GM23338 (cell line): ENCODE results near the gene RIMS3. TPM values are rescaled to one million over a fixed set of nuclear protein-coding genes. Genes with fewer than 3 reads are reported as not detected.

Source experiments
- ATAC-seq: fragments of 200-7000 bp; cut with Tn5 transposase; 3 replicates; pipeline ENCODE4 v1.9.1; 2020
- DNase-seq: peaks from one replicate; pipeline ENCODE4 v3.0.0-alpha.2; 2015; ENCODE audit warnings: low spot score
- H2AFZ ChIP-seq: fragments of 200-600 bp; sonication (generic); 2 replicates; pipeline ENCODE4 v1.8.0; 2016; ENCODE audit warnings: antibody characterized with exemption, mild to moderate bottlenecking, moderate library complexity
- H3F3A ChIP-seq: fragments of 200-600 bp; sonication (generic); replicated peaks from 2 replicates; pipeline ENCODE4 v1.8.0; 2017; ENCODE audit warnings: antibody characterized with exemption, mixed run types, low read depth
- H3K27ac ChIP-seq: fragments of 200-600 bp; sonication (generic); 2 replicates; pipeline ENCODE4 v1.6.1; 2016; ENCODE audit warnings: low read depth
- H3K27me3 ChIP-seq: fragments of 200-600 bp; sonication (generic); 2 replicates; pipeline ENCODE4 v1.8.0; 2016; ENCODE audit warnings: mild to moderate bottlenecking, mixed run types, moderate library complexity; ENCODE audit not compliant: insufficient read depth
- H3K36me3 ChIP-seq: fragments of 200-600 bp; sonication (generic); 2 replicates; pipeline ENCODE4 v1.8.0; 2016; ENCODE audit warnings: mild to moderate bottlenecking; ENCODE audit not compliant: insufficient read depth
- H3K4me1 ChIP-seq: fragments of 200-600 bp; sonication (generic); 2 replicates; pipeline ENCODE4 v1.8.0; 2016; ENCODE audit warnings: mild to moderate bottlenecking, moderate library complexity; ENCODE audit not compliant: insufficient read depth
- H3K4me2 ChIP-seq: fragments of 200-600 bp; sonication (generic); 2 replicates; pipeline ENCODE4 v1.7.1; 2017; ENCODE audit warnings: mixed run types
- H3K4me3 ChIP-seq: fragments of 200-600 bp; sonication (generic); 2 replicates; pipeline ENCODE4 v1.6.1; 2016; ENCODE audit warnings: mixed run types
- H3K79me2 ChIP-seq: fragments of 200-600 bp; sonication (generic); replicated peaks from 2 replicates; pipeline ENCODE4 v1.8.0; 2017; ENCODE audit warnings: mild to moderate bottlenecking; ENCODE audit not compliant: insufficient read depth
- H3K9me2 ChIP-seq: fragments of 200-600 bp; sonication (generic); 2 replicates; pipeline ENCODE4 v1.8.0; 2017; ENCODE audit not compliant: insufficient read depth
- H4K20me1 ChIP-seq: fragments of 200-600 bp; sonication (generic); replicated peaks from 2 replicates; pipeline ENCODE4 v1.8.0; 2017; ENCODE audit warnings: mild to moderate bottlenecking; ENCODE audit not compliant: insufficient read depth
- H3K27ac Mint-ChIP-seq: 2 replicates; pipeline ENCODE4 v1.8.0; 2020; ENCODE audit warnings: inconsistent platforms, mild to moderate bottlenecking, moderate library complexity, mixed read lengths
- H3K27me3 Mint-ChIP-seq: 3 replicates; pipeline ENCODE4 v1.8.0; 2022; ENCODE audit warnings: low read depth, mild to moderate bottlenecking, moderate library complexity, mixed read lengths, inconsistent platforms; ENCODE audit not compliant: insufficient read depth, poor library complexity
- H3K36me3 Mint-ChIP-seq: 3 replicates; pipeline ENCODE4 v1.8.0; 2021; ENCODE audit warnings: low read depth, mild to moderate bottlenecking, inconsistent platforms, moderate library complexity, mixed read lengths
- H3K4me1 Mint-ChIP-seq: 3 replicates; pipeline ENCODE4 v1.8.0; 2020; ENCODE audit warnings: mild to moderate bottlenecking, inconsistent platforms, mixed read lengths
- H3K4me3 Mint-ChIP-seq: 3 replicates; pipeline ENCODE4 v1.8.0; 2021; ENCODE audit warnings: moderate library complexity, mild to moderate bottlenecking, inconsistent platforms, mixed read lengths
- H3K9me3 Mint-ChIP-seq: 3 replicates; pipeline ENCODE4 v1.8.0; 2020; ENCODE audit warnings: moderate library complexity, mild to moderate bottlenecking, inconsistent platforms, mixed read lengths
- CREB1 ChIP-seq: fragments of 250-450 bp; sonication (Bioruptor Pico); IDR thresholded peaks from 2 replicates; pipeline ENCODE4 v1.5.0; 2020; ENCODE audit warnings: low read depth, mild to moderate bottlenecking, moderate library complexity
- EZH2 ChIP-seq: fragments of 200-600 bp; sonication (generic); IDR thresholded peaks from one replicate; pipeline ENCODE4 v1.8.0; 2017; ENCODE audit warnings: antibody characterized with exemption, mild to moderate bottlenecking, low read depth; ENCODE audit not compliant: unreplicated experiment
- EZH2phosphoT487 ChIP-seq: fragments of 200-600 bp; sonication (generic); IDR thresholded peaks from one replicate; pipeline ENCODE4 v1.8.1; 2018; ENCODE audit warnings: antibody characterized with exemption; ENCODE audit not compliant: unreplicated experiment
- JUNB ChIP-seq: IDR thresholded peaks from one replicate; pipeline ENCODE4 v1.6.1; 2016; ENCODE audit warnings: antibody characterized with exemption; ENCODE audit not compliant: unreplicated experiment
- NANOG ChIP-seq: IDR thresholded peaks from 2 replicates; pipeline ENCODE4 v1.6.1; 2016; ENCODE audit warnings: antibody characterized with exemption, borderline replicate concordance
- POLR2AphosphoS5 ChIP-seq: IDR thresholded peaks from 2 replicates; pipeline ENCODE4 v1.6.1; 2016; ENCODE audit warnings: antibody characterized with exemption, low read depth
- STAT1 ChIP-seq: IDR thresholded peaks from one replicate; pipeline ENCODE4 v1.6.1; 2016; ENCODE audit warnings: antibody characterized with exemption; ENCODE audit not compliant: unreplicated experiment
- ZNF114 ChIP-seq: fragments of 250-450 bp; sonication (Bioruptor Pico); IDR thresholded peaks from 2 replicates; pipeline ENCODE4 v1.5.0; 2020; ENCODE audit warnings: mild to moderate bottlenecking, moderate library complexity
- ZNF331 ChIP-seq: fragments of 250-450 bp; sonication (Bioruptor Pico); IDR thresholded peaks from 2 replicates; pipeline ENCODE4 v1.5.0; 2020; ENCODE audit warnings: low read depth, mild to moderate bottlenecking, moderate library complexity
- polyA plus RNA-seq: library from polyadenylated mRNA; unstranded; fragments of >200 nt; fragmentation: Nextera tagmentation; extraction: Ambion mirVana; gene quantifications from 2 replicates; pipeline ENCODE4 v1.2.1, GENCODE V29; 2016
- total RNA-seq: library from RNA; depleted of rRNA; stranded (reverse); fragments of >200 nt; shearing (Covaris generic); gene quantifications from 2 replicates; pipeline ENCODE4 v1.2.3, GENCODE V29; 2014
- TF ChIP-seq, protein P1 (sequence below): IDR thresholded peaks from 2 replicates; pipeline ENCODE4 v1.6.1; 2016; ENCODE audit warnings: antibody characterized with exemption
- TF ChIP-seq, protein P2 (sequence below): IDR thresholded peaks from one replicate; pipeline ENCODE4 v1.6.1; 2018; ENCODE audit warnings: antibody characterized with exemption; ENCODE audit not compliant: unreplicated experiment
- TF ChIP-seq, protein P3 (sequence below), 2 experiments: fragments of 200-600 bp in 1 of 2; sonication (generic) in 1 of 2; conservative IDR thresholded peaks; 2 replicates each; pipeline versions ENCODE4 v1.5.1 to v1.6.1; 2016 to 2017; ENCODE audit warnings: antibody characterized with exemption in 2 of 2, low read depth in 2 of 2, mild to moderate bottlenecking in 2 of 2, moderate library complexity in 1 of 2

RIMS3 gene
- total and polyA plus RNA-seq, 2 experiments from 2014 or later: 8.7 to 27.2 TPM

DNA sequence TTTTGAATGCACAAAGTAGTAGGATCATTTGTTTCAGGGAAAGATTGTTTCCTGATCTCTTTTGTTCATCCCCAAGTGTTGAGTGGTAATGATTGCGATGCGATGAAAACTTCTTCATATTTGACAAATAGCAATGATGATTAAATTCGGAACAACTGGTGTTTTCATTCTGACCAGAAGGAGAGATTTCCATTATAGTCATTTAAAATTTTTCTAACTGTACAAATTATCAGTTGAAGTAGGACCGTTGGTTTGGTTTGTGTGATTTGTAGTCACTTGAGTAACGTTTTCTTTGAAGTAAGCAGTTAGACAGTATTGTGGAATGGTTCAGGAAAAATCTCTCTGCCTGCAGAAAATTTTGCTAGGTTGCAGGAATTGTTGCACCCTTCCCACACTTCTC, 32.0 kb upstream of the RIMS3 start (continued):
- TF ChIP-seq, protein P1, sequence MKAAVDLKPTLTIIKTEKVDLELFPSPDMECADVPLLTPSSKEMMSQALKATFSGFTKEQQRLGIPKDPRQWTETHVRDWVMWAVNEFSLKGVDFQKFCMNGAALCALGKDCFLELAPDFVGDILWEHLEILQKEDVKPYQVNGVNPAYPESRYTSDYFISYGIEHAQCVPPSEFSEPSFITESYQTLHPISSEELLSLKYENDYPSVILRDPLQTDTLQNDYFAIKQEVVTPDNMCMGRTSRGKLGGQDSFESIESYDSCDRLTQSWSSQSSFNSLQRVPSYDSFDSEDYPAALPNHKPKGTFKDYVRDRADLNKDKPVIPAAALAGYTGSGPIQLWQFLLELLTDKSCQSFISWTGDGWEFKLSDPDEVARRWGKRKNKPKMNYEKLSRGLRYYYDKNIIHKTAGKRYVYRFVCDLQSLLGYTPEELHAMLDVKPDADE: no peak

DNA sequence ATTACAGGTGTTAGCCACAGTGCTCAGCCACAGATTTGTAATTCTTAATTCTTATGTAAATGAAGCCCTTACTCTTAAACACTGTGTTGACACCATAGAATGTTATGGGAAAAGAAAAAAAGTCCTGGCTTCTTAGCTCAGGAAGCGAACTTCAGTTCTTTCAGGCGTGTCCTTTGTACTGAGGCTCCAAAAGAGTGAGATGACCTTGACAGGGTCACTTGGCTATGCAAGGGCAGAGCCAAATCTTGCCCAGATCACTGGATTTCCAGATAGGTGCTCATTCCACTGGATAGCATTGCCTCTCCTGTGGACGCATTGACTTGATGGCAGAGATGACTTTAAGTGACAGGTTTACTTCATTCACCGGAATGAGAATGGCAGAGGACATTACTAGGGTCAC, 30.8 kb upstream of the RIMS3 start:
- Histone ChIP-seq H4K20me1 (peaks cover 3% of the 10 kb centered on the region; the same call in 1 of the 2 replicates), H3F3A (no peaks in the 10 kb centered on the region), H2AFZ (no peak overlapping the region), H3K79me2 (peaks cover 90% of the 10 kb centered on the region), H3K4me2 (peak overlapping the region; percentile 40; the same call in 1 of the 2 replicates), H3K4me1 (peaks cover 34% of the 10 kb centered on the region), H3K27me3 (no peaks in the 10 kb centered on the region), H3K4me3 (no peak overlapping the region), H3K36me3 (no peaks in the 10 kb centered on the region), H3K27ac (peak overlapping the region; percentile 84), H3K9me2 (no peaks in the 10 kb centered on the region)
- DNase-seq (peak; percentile 44), ATAC-seq (no peak)
- Mint-ChIP-seq H3K9me3 (no peaks in the 10 kb centered on the region), H3K36me3 (peaks cover under 1% of the 10 kb centered on the region; the same call in 1 of the 3 replicates), H3K4me1 (peaks cover 42% of the 10 kb centered on the region), H3K27me3 (peaks cover 13% of the 10 kb centered on the region), H3K27ac (peak overlapping the region; percentile 90), H3K4me3 (no peak overlapping the region)
- TF ChIP-seq ZNF331 (CRISPR knock-in tag) (no peak), POLR2AphosphoS5 (no peak), CREB1 (CRISPR knock-in tag) (no peak), NANOG (no peak), ZNF114 (no peak), EZH2 (no peak), JUNB (no peak), STAT1 (no peak), EZH2phosphoT487 (no peak)
- TF ChIP-seq, protein P1: no peak
- TF ChIP-seq, protein P2, sequence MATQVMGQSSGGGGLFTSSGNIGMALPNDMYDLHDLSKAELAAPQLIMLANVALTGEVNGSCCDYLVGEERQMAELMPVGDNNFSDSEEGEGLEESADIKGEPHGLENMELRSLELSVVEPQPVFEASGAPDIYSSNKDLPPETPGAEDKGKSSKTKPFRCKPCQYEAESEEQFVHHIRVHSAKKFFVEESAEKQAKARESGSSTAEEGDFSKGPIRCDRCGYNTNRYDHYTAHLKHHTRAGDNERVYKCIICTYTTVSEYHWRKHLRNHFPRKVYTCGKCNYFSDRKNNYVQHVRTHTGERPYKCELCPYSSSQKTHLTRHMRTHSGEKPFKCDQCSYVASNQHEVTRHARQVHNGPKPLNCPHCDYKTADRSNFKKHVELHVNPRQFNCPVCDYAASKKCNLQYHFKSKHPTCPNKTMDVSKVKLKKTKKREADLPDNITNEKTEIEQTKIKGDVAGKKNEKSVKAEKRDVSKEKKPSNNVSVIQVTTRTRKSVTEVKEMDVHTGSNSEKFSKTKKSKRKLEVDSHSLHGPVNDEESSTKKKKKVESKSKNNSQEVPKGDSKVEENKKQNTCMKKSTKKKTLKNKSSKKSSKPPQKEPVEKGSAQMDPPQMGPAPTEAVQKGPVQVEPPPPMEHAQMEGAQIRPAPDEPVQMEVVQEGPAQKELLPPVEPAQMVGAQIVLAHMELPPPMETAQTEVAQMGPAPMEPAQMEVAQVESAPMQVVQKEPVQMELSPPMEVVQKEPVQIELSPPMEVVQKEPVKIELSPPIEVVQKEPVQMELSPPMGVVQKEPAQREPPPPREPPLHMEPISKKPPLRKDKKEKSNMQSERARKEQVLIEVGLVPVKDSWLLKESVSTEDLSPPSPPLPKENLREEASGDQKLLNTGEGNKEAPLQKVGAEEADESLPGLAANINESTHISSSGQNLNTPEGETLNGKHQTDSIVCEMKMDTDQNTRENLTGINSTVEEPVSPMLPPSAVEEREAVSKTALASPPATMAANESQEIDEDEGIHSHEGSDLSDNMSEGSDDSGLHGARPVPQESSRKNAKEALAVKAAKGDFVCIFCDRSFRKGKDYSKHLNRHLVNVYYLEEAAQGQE: no peak
- TF ChIP-seq, protein P3, sequence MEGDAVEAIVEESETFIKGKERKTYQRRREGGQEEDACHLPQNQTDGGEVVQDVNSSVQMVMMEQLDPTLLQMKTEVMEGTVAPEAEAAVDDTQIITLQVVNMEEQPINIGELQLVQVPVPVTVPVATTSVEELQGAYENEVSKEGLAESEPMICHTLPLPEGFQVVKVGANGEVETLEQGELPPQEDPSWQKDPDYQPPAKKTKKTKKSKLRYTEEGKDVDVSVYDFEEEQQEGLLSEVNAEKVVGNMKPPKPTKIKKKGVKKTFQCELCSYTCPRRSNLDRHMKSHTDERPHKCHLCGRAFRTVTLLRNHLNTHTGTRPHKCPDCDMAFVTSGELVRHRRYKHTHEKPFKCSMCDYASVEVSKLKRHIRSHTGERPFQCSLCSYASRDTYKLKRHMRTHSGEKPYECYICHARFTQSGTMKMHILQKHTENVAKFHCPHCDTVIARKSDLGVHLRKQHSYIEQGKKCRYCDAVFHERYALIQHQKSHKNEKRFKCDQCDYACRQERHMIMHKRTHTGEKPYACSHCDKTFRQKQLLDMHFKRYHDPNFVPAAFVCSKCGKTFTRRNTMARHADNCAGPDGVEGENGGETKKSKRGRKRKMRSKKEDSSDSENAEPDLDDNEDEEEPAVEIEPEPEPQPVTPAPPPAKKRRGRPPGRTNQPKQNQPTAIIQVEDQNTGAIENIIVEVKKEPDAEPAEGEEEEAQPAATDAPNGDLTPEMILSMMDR (conservative IDR thresholded peaks at IDR 0.05; ENCODE audit: low read depth in 2 of 2): no peak
